OCI-LY1 (cell line): ENCODE measurements around the gene USP5.

Source experiments
- CTCF ChIP-seq: fragments of 200-600 bp; sonication (generic), shearing (Covaris generic); IDR thresholded peaks from 2 replicates; pipeline ENCODE4 v1.5.1; 2017; ENCODE audit warnings: mild to moderate bottlenecking, antibody characterized with exemption, low read length, moderate library complexity, mixed read lengths
- EZH2 ChIP-seq: fragments of 200-600 bp; sonication (generic), shearing (Covaris generic); IDR thresholded peaks from 2 replicates; pipeline ENCODE4 v1.8.0; 2017; ENCODE audit warnings: borderline replicate concordance, mixed run types, mild to moderate bottlenecking, antibody characterized with exemption, low read length, moderate library complexity, mixed read lengths

- no peak for TF ChIP-seq CTCF
- no peak for TF ChIP-seq EZH2
These were observed 34.9 kb upstream of the USP5 start for GRCh38 chr12:6817098-6817497.
